Skeletal muscle cell (primary cell): ENCODE data around the gene PAQR3.

Experiments used
- DNase-seq: peaks from one replicate; pipeline ENCODE4 v3.0.0-alpha.2; 2010; ENCODE audit warnings: low read depth
- H3K4me3 ChIP-seq: 2 replicates; pipeline ENCODE4 v1.5.1; 2011; ENCODE audit warnings: low read depth, mild to moderate bottlenecking, control low read depth, low read length, moderate library complexity

Gene PAQR3

GRCh38 chr4:78938868-78939666, at the start of gene PAQR3:
Gene PAQR3, minus strand, starts transcription at chr4:78939438. Its CDS starts 214 bp downstream, at chr4:78939224.
- peak within 1 kb of the TSS; percentile 82 for H3K4me3 ChIP-seq
- peak; percentile 43 for DNase-seq

GRCh38 chr4:78987683-78988082, 48.4 kb upstream of the PAQR3 start:
- DNase-seq = no peak
- H3K4me3 ChIP-seq = no peak overlapping the region

- no peak overlapping the region for H3K4me3 ChIP-seq
- DNase-seq = no peak
Observed at GRCh38 chr4:78984593-78984992, 45.4 kb upstream of the PAQR3 start.

GRCh38 chr4:78975865-78976264, 36.6 kb upstream of the PAQR3 start:
- H3K4me3 ChIP-seq = no peak overlapping the region
- no peak for DNase-seq

GRCh38 chr4:78971776-78972175, 32.5 kb upstream of the PAQR3 start:
- no peak for DNase-seq
- no peak overlapping the region for H3K4me3 ChIP-seq

- peak; percentile 36 for DNase-seq
- no peak overlapping the region for H3K4me3 ChIP-seq
Observed at GRCh38 chr4:78971326-78971725, 32.1 kb upstream of the PAQR3 start.

- peak; percentile 66 for DNase-seq
- H3K4me3 ChIP-seq = no peak overlapping the region
Observed at GRCh38 chr4:78962597-78963115, 23.4 kb upstream of the PAQR3 start.

GRCh38 chr4:78960926-78961325, 21.7 kb upstream of the PAQR3 start:
- no peak for DNase-seq
- H3K4me3 ChIP-seq = no peak overlapping the region

- H3K4me3 ChIP-seq = no peak overlapping the region
- DNase-seq = no peak
Observed at GRCh38 chr4:78956975-78957374, 17.7 kb upstream of the PAQR3 start.

- no peak for DNase-seq
- no peak overlapping the region for H3K4me3 ChIP-seq
Observed at GRCh38 chr4:78953769-78954666, 14.8 kb upstream of the PAQR3 start.

GRCh38 chr4:78953231-78953630, 14.0 kb upstream of the PAQR3 start:
- no peak for DNase-seq
- H3K4me3 ChIP-seq = no peak overlapping the region

- no peak for DNase-seq
- H3K4me3 ChIP-seq = no peak overlapping the region
Observed at GRCh38 chr4:78951862-78952472, 12.7 kb upstream of the PAQR3 start.

GRCh38 chr4:78949735-78950134, 10.5 kb upstream of the PAQR3 start:
- DNase-seq = no peak
- no peak overlapping the region for H3K4me3 ChIP-seq

- DNase-seq = no peak
- H3K4me3 ChIP-seq = no peak overlapping the region
Observed at GRCh38 chr4:78945651-78946179, 6.5 kb upstream of the PAQR3 start.

- H3K4me3 ChIP-seq = no peak overlapping the region
- no peak for DNase-seq
Observed at GRCh38 chr4:78944381-78944780, 5.1 kb upstream of the PAQR3 start.

- no peak for DNase-seq
- H3K4me3 ChIP-seq = no peak overlapping the region
Observed at GRCh38 chr4:78940752-78941151, 1.5 kb upstream of the PAQR3 start.

- DNase-seq = no peak
Observed at GRCh38 chr4:78939667-78940008, 400 bp upstream of the PAQR3 start.

GRCh38 chr4:78938474-78938867, 767 bp downstream of the PAQR3 start:
- no peak for DNase-seq

More at GRCh38 chr4:78939667-78940008, 400 bp upstream of the PAQR3 start:
- peak overlapping the region; percentile 82 for H3K4me3 ChIP-seq

GRCh38 chr4:78937837-78938236, 1.4 kb downstream of the PAQR3 start:
- no peak for DNase-seq
- H3K4me3 ChIP-seq = no peak overlapping the region

More at GRCh38 chr4:78938474-78938867, 767 bp downstream of the PAQR3 start:
- peak overlapping the region; percentile 82 for H3K4me3 ChIP-seq

GRCh38 chr4:78936989-78937388, 2.2 kb downstream of the PAQR3 start:
- no peak overlapping the region for H3K4me3 ChIP-seq
- DNase-seq = no peak
